Measurements from ENCODE around the gene TMPRSS3. TPM values are rescaled to one million over a fixed set of nuclear protein-coding genes. Genes with fewer than 3 reads are reported as not detected.

Gene TMPRSS3
- total RNA-seq, 4 donors from 2014 or later = not detected

- Histone ChIP-seq H3K4me1 (no peaks in the 10 kb centered on the region), H3K36me3 (no peaks in the 10 kb centered on the region), H3K27me3 (no peaks in the 10 kb centered on the region), H3K27ac (no peak overlapping the region), H3K9me3 (peaks cover 0 to 26% (median 3%) of the 10 kb centered on the region in 4 donors), H3K4me3 (no peak overlapping the region)
- TF ChIP-seq EP300 (IDR thresholded peaks at IDR 0.05) (no peak), CTCF (IDR thresholded peaks at IDR 0.05) (no peak), POLR2A (IDR thresholded peaks at IDR 0.05) (no peak)
- DNase-seq (ENCODE audit: low spot score in 2 of 2) = no peak
- WGBS, 2 donors = 66 to 67% methylated on average over 8 of the region's 8 CpGs
These were observed 11.5 kb downstream of the TMPRSS3 start for GRCh38 chr21:42384156-42384945.

GRCh38 chr21:42383331-42383730 lies 12.5 kb downstream of the TMPRSS3 start:
- peaks cover 0 to 26% (median 3%) of the 10 kb centered on the region in 4 donors for H3K9me3 ChIP-seq
- TF ChIP-seq CTCF (IDR thresholded peaks at IDR 0.05) (no peak), POLR2A (IDR thresholded peaks at IDR 0.05) (no peak), EP300 (IDR thresholded peaks at IDR 0.05) (no peak)
- 77 to 78% methylated on average over 6 of the region's 6 CpGs for WGBS, 2 donors
- no peaks in the 10 kb centered on the region for H3K27me3 ChIP-seq
- no peaks in the 10 kb centered on the region for H3K4me1 ChIP-seq
- H3K27ac ChIP-seq = no peak overlapping the region
- no peaks in the 10 kb centered on the region for H3K36me3 ChIP-seq
- no peak for DNase-seq (ENCODE audit: low spot score in 2 of 2)
- no peak overlapping the region for H3K4me3 ChIP-seq

GRCh38 chr21:42382915-42383314 lies 12.9 kb downstream of the TMPRSS3 start:
- Histone ChIP-seq H3K9me3 (peaks cover 0 to 26% (median 3%) of the 10 kb centered on the region in 4 donors), H3K27ac (no peak overlapping the region), H3K27me3 (no peaks in the 10 kb centered on the region), H3K4me3 (no peak overlapping the region), H3K4me1 (no peaks in the 10 kb centered on the region), H3K36me3 (no peaks in the 10 kb centered on the region)
- WGBS, 2 donors = 89 to 100% methylated on average over 4 to 6 of the region's 6 CpGs
- no peak for TF ChIP-seq POLR2A (IDR thresholded peaks at IDR 0.05)
- no peak for TF ChIP-seq CTCF (IDR thresholded peaks at IDR 0.05)
- TF ChIP-seq EP300 (IDR thresholded peaks at IDR 0.05) = no peak
- no peak for DNase-seq (ENCODE audit: low spot score in 2 of 2)

DNA sequence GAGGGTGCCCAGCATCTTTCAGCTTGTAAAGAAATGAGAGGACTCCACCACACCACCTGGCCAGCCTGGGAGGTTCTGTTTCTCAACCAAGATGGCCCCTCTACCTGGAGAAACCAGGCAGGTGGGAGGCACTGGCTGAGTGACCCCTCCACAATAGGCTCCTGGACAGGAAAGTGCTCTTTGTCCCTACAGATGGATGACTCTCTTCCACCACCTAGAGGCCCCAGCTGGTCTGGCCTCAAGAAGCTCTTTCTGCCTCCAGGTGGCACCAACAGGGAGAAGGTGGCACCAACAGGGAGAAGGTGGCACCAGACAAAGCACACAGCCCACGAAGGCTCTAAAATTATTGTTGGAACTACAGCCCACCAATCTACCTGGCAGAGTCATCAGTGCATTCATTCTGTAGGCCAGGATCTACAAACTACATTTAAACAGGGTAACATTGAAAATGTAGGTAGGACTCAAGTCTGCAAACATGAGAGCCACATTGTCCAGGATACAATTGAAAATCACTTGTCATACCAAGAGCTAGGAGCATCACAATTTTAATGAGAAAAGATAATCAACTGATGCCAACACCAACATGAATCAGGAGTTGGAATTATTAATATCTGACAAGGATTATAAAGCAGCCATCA lies 14.4 kb downstream of the TMPRSS3 start:
- no peak for DNase-seq (ENCODE audit: low spot score in 2 of 2)

More for the DNA sequence above, 14.4 kb downstream of the TMPRSS3 start:
- Histone ChIP-seq H3K9me3 (peaks cover 0 to 26% (median 3%) of the 10 kb centered on the region in 4 donors), H3K4me3 (no peak overlapping the region), H3K36me3 (no peaks in the 10 kb centered on the region), H3K27me3 (no peaks in the 10 kb centered on the region), H3K4me1 (no peaks in the 10 kb centered on the region), H3K27ac (no peak overlapping the region)
- TF ChIP-seq CTCF (IDR thresholded peaks at IDR 0.05) (peak in 3 of 5 experiments; percentile 10 to 34 (median 30)), POLR2A (IDR thresholded peaks at IDR 0.05) (no peak)
- WGBS, 2 donors = 58 to 75% methylated on average over 1 of the region's 1 CpG
